Measurements from ENCODE around the gene KLF17.

The KLF17 gene

DNA sequence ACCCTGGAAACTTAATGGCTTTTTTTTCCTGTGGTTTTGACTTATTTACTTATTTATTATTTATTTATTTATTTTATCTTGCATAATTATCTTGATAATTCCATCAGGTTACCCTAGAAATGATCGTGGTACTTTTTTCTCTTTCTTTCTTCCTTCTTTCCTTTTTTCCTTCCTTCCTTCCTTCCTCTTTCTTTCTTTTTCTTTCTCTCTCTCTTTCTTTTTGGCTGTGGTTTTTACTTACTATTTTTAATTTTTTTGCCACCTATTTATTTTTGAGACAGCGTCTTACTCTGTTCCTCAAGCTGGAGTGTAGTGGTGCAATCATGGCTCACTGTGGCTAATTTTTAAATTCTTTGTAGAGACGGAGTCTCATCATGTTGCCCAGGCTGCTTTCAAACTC, 29.0 kb downstream of the KLF17 start:
- no peak for TF ChIP-seq FOXM1 (IDR thresholded peaks at IDR 0.05; ENCODE audit: borderline replicate concordance, low read depth)
- no peak for TF ChIP-seq CEBPB (IDR thresholded peaks at IDR 0.05)
- TF ChIP-seq CREB1 (IDR thresholded peaks at IDR 0.05; ENCODE audit: low read depth) = no peak
- no peak for TF ChIP-seq ZBTB7A (IDR thresholded peaks at IDR 0.05; ENCODE audit: low read depth)
- TF ChIP-seq EGR1 (IDR thresholded peaks at IDR 0.05) = no peak
- no peak for TF ChIP-seq TEAD4 (IDR thresholded peaks at IDR 0.05)
- no peak for TF ChIP-seq YY1 (IDR thresholded peaks at IDR 0.05; ENCODE audit: low read depth)
- TF ChIP-seq RAD21 (IDR thresholded peaks at IDR 0.05; ENCODE audit: low read depth) = no peak
- TF ChIP-seq TCF12 (IDR thresholded peaks at IDR 0.05; ENCODE audit: low read depth) = no peak
- TF ChIP-seq, protein P1, sequence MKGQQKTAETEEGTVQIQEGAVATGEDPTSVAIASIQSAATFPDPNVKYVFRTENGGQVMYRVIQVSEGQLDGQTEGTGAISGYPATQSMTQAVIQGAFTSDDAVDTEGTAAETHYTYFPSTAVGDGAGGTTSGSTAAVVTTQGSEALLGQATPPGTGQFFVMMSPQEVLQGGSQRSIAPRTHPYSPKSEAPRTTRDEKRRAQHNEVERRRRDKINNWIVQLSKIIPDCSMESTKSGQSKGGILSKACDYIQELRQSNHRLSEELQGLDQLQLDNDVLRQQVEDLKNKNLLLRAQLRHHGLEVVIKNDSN (IDR thresholded peaks at IDR 0.05) = no peak
- TF ChIP-seq, protein P2, sequence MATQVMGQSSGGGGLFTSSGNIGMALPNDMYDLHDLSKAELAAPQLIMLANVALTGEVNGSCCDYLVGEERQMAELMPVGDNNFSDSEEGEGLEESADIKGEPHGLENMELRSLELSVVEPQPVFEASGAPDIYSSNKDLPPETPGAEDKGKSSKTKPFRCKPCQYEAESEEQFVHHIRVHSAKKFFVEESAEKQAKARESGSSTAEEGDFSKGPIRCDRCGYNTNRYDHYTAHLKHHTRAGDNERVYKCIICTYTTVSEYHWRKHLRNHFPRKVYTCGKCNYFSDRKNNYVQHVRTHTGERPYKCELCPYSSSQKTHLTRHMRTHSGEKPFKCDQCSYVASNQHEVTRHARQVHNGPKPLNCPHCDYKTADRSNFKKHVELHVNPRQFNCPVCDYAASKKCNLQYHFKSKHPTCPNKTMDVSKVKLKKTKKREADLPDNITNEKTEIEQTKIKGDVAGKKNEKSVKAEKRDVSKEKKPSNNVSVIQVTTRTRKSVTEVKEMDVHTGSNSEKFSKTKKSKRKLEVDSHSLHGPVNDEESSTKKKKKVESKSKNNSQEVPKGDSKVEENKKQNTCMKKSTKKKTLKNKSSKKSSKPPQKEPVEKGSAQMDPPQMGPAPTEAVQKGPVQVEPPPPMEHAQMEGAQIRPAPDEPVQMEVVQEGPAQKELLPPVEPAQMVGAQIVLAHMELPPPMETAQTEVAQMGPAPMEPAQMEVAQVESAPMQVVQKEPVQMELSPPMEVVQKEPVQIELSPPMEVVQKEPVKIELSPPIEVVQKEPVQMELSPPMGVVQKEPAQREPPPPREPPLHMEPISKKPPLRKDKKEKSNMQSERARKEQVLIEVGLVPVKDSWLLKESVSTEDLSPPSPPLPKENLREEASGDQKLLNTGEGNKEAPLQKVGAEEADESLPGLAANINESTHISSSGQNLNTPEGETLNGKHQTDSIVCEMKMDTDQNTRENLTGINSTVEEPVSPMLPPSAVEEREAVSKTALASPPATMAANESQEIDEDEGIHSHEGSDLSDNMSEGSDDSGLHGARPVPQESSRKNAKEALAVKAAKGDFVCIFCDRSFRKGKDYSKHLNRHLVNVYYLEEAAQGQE (IDR thresholded peaks at IDR 0.05; ENCODE audit: low read depth) = no peak
- no peak for TF ChIP-seq TAF1 (IDR thresholded peaks at IDR 0.05; ENCODE audit: low read depth)
- TF ChIP-seq, protein P3, sequence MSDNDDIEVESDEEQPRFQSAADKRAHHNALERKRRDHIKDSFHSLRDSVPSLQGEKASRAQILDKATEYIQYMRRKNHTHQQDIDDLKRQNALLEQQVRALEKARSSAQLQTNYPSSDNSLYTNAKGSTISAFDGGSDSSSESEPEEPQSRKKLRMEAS (IDR thresholded peaks at IDR 0.05) = no peak

DNA sequence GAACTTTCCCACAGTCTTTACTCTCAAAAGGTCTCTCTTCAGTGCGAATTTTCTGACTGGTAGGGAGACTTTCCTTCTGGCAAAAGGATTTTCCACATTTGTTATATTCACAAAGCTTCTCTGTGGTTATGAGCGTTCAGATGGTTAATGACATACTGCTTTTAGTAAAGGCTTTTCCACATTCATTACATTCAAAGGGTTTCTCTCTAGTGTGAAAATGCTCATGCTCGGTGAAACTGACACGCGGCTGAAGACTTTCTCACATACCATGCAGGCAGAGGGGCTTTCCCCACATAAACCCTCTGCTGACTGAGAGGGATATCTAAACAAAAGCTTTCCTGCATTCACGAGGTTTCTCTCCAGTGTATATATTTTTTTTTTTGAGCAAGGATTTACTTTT, 32.7 kb downstream of the KLF17 start:
- TF ChIP-seq NFIC (IDR thresholded peaks at IDR 0.05) (no peak), TCF12 (IDR thresholded peaks at IDR 0.05; ENCODE audit: low read depth) (no peak), FOXM1 (IDR thresholded peaks at IDR 0.05; ENCODE audit: borderline replicate concordance, low read depth) (no peak), YY1 (IDR thresholded peaks at IDR 0.05; ENCODE audit: low read depth) (no peak), CREB1 (IDR thresholded peaks at IDR 0.05; ENCODE audit: low read depth) (no peak), ZBTB7A (IDR thresholded peaks at IDR 0.05; ENCODE audit: low read depth) (no peak)
- TF ChIP-seq, protein P2 (IDR thresholded peaks at IDR 0.05; ENCODE audit: low read depth) = no peak
- TF ChIP-seq, protein P1 (IDR thresholded peaks at IDR 0.05) = no peak

DNA sequence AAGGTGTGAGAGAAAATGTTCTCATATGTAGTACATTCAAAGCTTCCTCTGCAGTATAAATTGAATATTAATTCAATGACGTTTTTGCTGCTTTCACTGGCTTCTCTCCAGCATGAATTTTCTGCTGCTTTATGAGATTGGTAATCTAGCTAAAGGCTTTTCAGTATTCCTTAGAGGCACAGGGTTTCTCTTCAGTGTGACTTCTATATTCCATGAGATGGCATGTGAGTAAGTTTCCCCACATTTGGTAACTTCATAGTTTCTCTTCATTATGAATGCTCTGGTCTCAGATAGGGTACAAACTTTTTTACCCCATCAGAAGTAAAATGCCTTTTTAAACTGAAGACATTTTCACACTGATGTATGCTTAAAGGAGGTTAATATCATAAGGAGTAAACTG, 33.2 kb downstream of the KLF17 start:
- TF ChIP-seq, protein P3 (IDR thresholded peaks at IDR 0.05) = no peak
- TF ChIP-seq, protein P1 (IDR thresholded peaks at IDR 0.05) = no peak
- no peak for TF ChIP-seq TCF12 (IDR thresholded peaks at IDR 0.05; ENCODE audit: low read depth)

DNA sequence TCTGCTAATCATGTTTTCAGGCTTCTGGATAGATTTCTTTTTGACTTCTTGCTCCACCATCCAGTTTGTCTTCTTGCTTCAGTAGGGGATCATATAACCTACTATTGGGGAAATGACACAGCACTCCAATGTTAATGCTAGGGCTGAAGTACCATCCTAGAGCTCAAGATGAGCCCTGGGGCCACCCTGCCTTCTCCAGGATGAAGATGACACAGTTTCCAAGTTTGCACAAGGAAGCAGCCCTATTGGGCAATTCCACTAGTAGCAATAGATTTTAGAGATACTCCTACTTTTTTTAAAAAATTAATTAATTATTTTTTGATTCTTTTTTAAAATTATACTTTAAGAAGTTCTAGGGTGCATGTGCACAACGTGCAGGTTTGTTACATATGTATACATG, 34.1 kb downstream of the KLF17 start:
- TF ChIP-seq TEAD4 (IDR thresholded peaks at IDR 0.05) (no peak), ZBTB7A (IDR thresholded peaks at IDR 0.05; ENCODE audit: low read depth) (no peak), YY1 (IDR thresholded peaks at IDR 0.05; ENCODE audit: low read depth) (no peak), TCF12 (IDR thresholded peaks at IDR 0.05; ENCODE audit: low read depth) (no peak)

DNA sequence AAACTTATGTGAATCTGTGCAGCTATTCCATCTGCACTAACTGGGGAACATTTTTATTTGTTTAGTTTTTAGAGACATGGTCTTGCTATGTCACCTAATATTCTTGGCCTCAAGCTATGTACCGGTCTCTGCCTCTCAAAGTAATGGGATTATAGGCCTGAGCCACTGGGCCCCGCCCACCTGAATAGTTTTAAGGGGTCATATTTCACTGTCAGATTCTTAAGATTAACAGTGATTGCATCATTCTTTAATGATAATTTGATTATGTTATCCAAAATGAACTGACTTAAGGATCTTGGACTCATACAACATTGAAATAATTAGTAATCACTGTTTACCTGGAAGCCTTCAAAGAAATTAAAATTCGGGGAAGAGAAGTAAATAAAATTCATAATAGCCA, 35.4 kb downstream of the KLF17 start:
- TF ChIP-seq TEAD4 (IDR thresholded peaks at IDR 0.05) = no peak
- no peak for TF ChIP-seq TCF12 (IDR thresholded peaks at IDR 0.05; ENCODE audit: low read depth)
- peak; percentile 69; the same call in 1 of the 2 replicates for TF ChIP-seq CEBPB (IDR thresholded peaks at IDR 0.05)
- no peak for TF ChIP-seq TAF1 (IDR thresholded peaks at IDR 0.05; ENCODE audit: low read depth)

DNA sequence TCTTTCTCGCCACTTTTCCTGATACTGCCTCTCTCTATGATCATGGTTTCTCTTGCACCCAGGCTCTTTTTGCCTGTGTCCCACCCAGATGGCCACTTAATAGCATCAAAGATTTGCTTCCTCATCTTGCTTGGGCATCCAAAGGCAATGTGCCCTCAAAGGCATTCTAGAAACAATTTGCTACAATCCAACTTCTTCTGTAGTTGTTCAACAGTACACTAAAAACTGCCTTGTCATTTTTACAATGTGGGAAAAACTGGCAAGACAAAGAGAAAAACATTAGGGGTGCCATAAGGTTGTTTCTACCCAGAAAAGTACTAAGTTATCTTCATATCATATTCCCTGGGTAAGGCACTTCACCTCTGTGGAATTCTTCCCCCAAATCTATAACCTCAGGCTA, 39.3 kb downstream of the KLF17 start:
- TF ChIP-seq RAD21 (IDR thresholded peaks at IDR 0.05; ENCODE audit: low read depth) (no peak), TEAD4 (IDR thresholded peaks at IDR 0.05) (no peak), ZBTB7A (IDR thresholded peaks at IDR 0.05; ENCODE audit: low read depth) (no peak)
- TF ChIP-seq, protein P3 (IDR thresholded peaks at IDR 0.05) = no peak
- TF ChIP-seq, protein P1 (IDR thresholded peaks at IDR 0.05) = no peak
